ENCODE results near the gene ZNF292. TPM values are rescaled to one million over a fixed set of nuclear protein-coding genes. Genes with fewer than 3 reads are reported as not detected.

The ZNF292 gene
- total RNA-seq, 1 experiment from 2014 or later = 34.1 TPM

DNA sequence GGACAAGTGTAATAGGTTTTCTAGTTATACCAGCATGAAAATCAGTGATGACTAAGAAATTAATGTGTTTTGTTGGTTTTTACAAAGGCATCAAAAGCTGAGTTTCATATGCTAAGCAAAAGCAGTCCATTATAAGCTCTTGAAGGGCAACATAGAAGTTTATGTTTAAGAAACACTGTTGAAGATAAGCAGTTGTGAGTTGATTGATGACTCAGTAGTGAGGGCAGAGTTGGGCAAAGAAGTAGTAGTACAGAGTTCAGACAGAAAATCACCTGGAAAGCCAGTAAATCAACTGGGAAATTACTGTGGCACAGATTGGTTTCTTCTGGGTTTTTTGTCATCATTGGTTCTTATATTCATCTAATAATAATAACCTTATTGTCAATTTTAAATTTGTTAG, 89.0 kb downstream of the ZNF292 start:
- BruUV-seq (replicated peaks) = no TSS peak
- no peaks in the 10 kb centered on the region for H3K79me2 ChIP-seq (ENCODE audit: low read depth)
- H3K9me3 ChIP-seq (ENCODE audit: insufficient read depth, low read depth) = no peaks in the 10 kb centered on the region
- intact Hi-C loops (cut with micrococcal nuclease; ENCODE audit: unreplicated experiment) = no loop called here
- H3K27ac ChIP-seq = no peak overlapping the region
- H3K4me1 ChIP-seq (replicated peaks; ENCODE audit: insufficient read depth) = no peaks in the 10 kb centered on the region
- H3F3A ChIP-seq (ENCODE audit: insufficient read depth, low read depth) = no peaks in the 10 kb centered on the region
- no peaks in the 10 kb centered on the region for H3K36me3 ChIP-seq (ENCODE audit: low read depth)
- H2AFZ ChIP-seq = no peak overlapping the region
- no peak for DNase-seq
- POLR2A ChIA-PET (ENCODE audit: unreplicated experiment) = no interaction called here
- H4K20me1 ChIP-seq (ENCODE audit: insufficient read depth) = no peaks in the 10 kb centered on the region
- CTCF ChIA-PET = no interaction called here
- H3K4me3 ChIP-seq = no peak overlapping the region
- H3K4me2 ChIP-seq = no peak overlapping the region
- no peak for TF ChIP-seq EZH2 (IDR thresholded peaks at IDR 0.05; ENCODE audit: low read depth)
- no peak for TF ChIP-seq CTCF (conservative IDR thresholded peaks at IDR 0.05)
- no peaks in the 10 kb centered on the region for H3K27me3 ChIP-seq (ENCODE audit: insufficient read depth, low read depth)
- no peaks in the 10 kb centered on the region for H3K9me2 ChIP-seq (ENCODE audit: insufficient read depth)

- ChIA-PET POLR2A (ENCODE audit: unreplicated experiment) (no interaction called here), CTCF (no interaction called here)
- no peak for DNase-seq
- H3K4me1 ChIP-seq (replicated peaks; ENCODE audit: insufficient read depth) = no peaks in the 10 kb centered on the region
- no peaks in the 10 kb centered on the region for H3K79me2 ChIP-seq (ENCODE audit: low read depth)
- H2AFZ ChIP-seq = no peak overlapping the region
- no peak overlapping the region for H3K4me3 ChIP-seq
- no peaks in the 10 kb centered on the region for H4K20me1 ChIP-seq (ENCODE audit: insufficient read depth)
- H3K27ac ChIP-seq = no peak overlapping the region
- H3K27me3 ChIP-seq (ENCODE audit: insufficient read depth, low read depth) = no peaks in the 10 kb centered on the region
- H3K9me3 ChIP-seq (ENCODE audit: insufficient read depth, low read depth) = no peaks in the 10 kb centered on the region
- no peaks in the 10 kb centered on the region for H3K36me3 ChIP-seq (ENCODE audit: low read depth)
- H3F3A ChIP-seq (ENCODE audit: insufficient read depth, low read depth) = no peaks in the 10 kb centered on the region
- H3K4me2 ChIP-seq = no peak overlapping the region
- no peak for TF ChIP-seq EZH2 (IDR thresholded peaks at IDR 0.05; ENCODE audit: low read depth)
- no peak for TF ChIP-seq CTCF (conservative IDR thresholded peaks at IDR 0.05)
- no peaks in the 10 kb centered on the region for H3K9me2 ChIP-seq (ENCODE audit: insufficient read depth)
- intact Hi-C loops (cut with micrococcal nuclease; ENCODE audit: unreplicated experiment) = no loop called here
- BruUV-seq (replicated peaks) = no TSS peak
These were observed 94.7 kb downstream of the ZNF292 start for GRCh38 chr6:87250019-87250418.

DNA sequence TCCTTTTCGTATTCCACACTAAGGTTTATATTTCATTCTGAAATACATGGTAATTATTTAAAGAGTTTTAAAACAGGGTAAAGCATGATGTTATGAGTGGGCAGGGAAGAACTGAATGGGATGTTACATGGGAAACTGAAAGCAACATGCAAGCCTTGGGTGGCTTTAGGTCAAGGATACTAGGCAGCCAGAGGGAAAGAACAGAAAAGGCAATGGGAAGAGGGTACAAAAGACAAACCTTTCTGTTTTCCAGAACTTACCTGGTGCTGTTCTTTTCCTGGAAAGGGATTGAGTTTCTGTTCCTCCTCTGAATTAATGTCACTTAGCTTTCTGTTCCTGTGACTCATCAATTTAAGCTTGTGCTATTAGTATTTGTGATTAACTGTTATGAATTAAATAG, 95.9 kb downstream of the ZNF292 start:
- no peak for TF ChIP-seq CTCF (conservative IDR thresholded peaks at IDR 0.05)
- TF ChIP-seq EZH2 (IDR thresholded peaks at IDR 0.05; ENCODE audit: low read depth) = no peak

More for the DNA sequence above, 95.9 kb downstream of the ZNF292 start:
- no peak for DNase-seq
- no peaks in the 10 kb centered on the region for H3K79me2 ChIP-seq (ENCODE audit: low read depth)
- no TSS peak for BruUV-seq (replicated peaks)
- H3K27me3 ChIP-seq (ENCODE audit: insufficient read depth, low read depth) = no peaks in the 10 kb centered on the region
- H3K4me3 ChIP-seq = no peak overlapping the region
- no peak overlapping the region for H3K27ac ChIP-seq
- intact Hi-C loops (cut with micrococcal nuclease; ENCODE audit: unreplicated experiment) = no loop called here
- ChIA-PET POLR2A (ENCODE audit: unreplicated experiment) (no interaction called here), CTCF (no interaction called here)
- peaks cover 5% of the 10 kb centered on the region; the same call in 1 of the 2 replicates for H3K36me3 ChIP-seq (ENCODE audit: low read depth)
- H4K20me1 ChIP-seq (ENCODE audit: insufficient read depth) = no peaks in the 10 kb centered on the region
- no peaks in the 10 kb centered on the region for H3K9me3 ChIP-seq (ENCODE audit: insufficient read depth, low read depth)
- no peaks in the 10 kb centered on the region for H3F3A ChIP-seq (ENCODE audit: insufficient read depth, low read depth)
- H2AFZ ChIP-seq = no peak overlapping the region
- H3K4me2 ChIP-seq = no peak overlapping the region
- no peaks in the 10 kb centered on the region for H3K9me2 ChIP-seq (ENCODE audit: insufficient read depth)
- no peaks in the 10 kb centered on the region for H3K4me1 ChIP-seq (replicated peaks; ENCODE audit: insufficient read depth)

All from PC-9 (cell line).